H1 (cell line): Measurements from ENCODE around the gene SLMAP. TPM values are rescaled to one million over a fixed set of nuclear protein-coding genes. Genes with fewer than 3 reads are reported as not detected.

ENCODE experiments used
- CEBPB ChIP-seq: IDR thresholded peaks from 2 replicates; pipeline ENCODE4 v1.6.1; 2012; ENCODE audit warnings: low read depth, low read length
- HDAC6 ChIP-seq: IDR thresholded peaks from one replicate; pipeline ENCODE4 v1.7.1; 2012; ENCODE audit warnings: low read depth, mild to moderate bottlenecking, inconsistent platforms, low read length, moderate library complexity
- JUN ChIP-seq: IDR thresholded peaks from 2 replicates; pipeline ENCODE4 v1.6.1; 2011; ENCODE audit warnings: low read depth, mild to moderate bottlenecking, improper control_type of control experiment, low read length
- RAD21 ChIP-seq, 2 experiments: IDR thresholded peaks in 1 of 2; conservative IDR thresholded peaks in 1 of 2; 2 replicates each; pipeline ENCODE4 v1.6.1; 2011; ENCODE audit warnings: low read depth in 2 of 2, low read length in 2 of 2, improper control_type of control experiment in 1 of 2, inconsistent platforms in 1 of 2, mild to moderate bottlenecking in 1 of 2, moderate library complexity in 1 of 2
- RBBP5 ChIP-seq: IDR thresholded peaks from 2 replicates; pipeline ENCODE4 v1.7.1; 2012; ENCODE audit warnings: low read depth, mild to moderate bottlenecking, inconsistent platforms, low read length, moderate library complexity, borderline replicate concordance
- RFX5 ChIP-seq: IDR thresholded peaks from 2 replicates; pipeline ENCODE4 v1.6.1; 2011; ENCODE audit warnings: low read depth, low read length, improper control_type of control experiment, borderline replicate concordance
- RXRA ChIP-seq: IDR thresholded peaks from 2 replicates; pipeline ENCODE4 v1.6.1; 2011; ENCODE audit warnings: low read depth, mild to moderate bottlenecking, low read length, moderate library complexity; ENCODE audit not compliant: insufficient read depth
- polyA plus RNA-seq, 7 experiments: library from polyadenylated mRNA; depleted of rRNA in 3 of 7; stranded (reverse) in 5 of 7; unstranded in 2 of 7; fragments of >200 nt in 5 of 7; fragments of 200-250 nt in 2 of 7; gene quantifications; 1 replicate in 5 of 7; 2 replicates in 1 of 7; 4 replicates in 1 of 7; pipeline versions ENCODE4 v1.2.1 to v1.2.3, GENCODE V29; 2011 to 2013; ENCODE audit warnings: missing spikeins in 2 of 7, mixed read lengths in 2 of 7
- total RNA-seq: library from RNA; stranded (reverse); fragmentation: NEBNext Ultra II Directional; extraction: Animal tissue kit (Norgen Biotek cat#: 25700); gene quantifications from 2 replicates; pipeline ENCODE4 v1.2.1, GENCODE V29; 2021
- TF ChIP-seq, protein P1 (sequence below): IDR thresholded peaks from 2 replicates; pipeline ENCODE4 v1.6.1; 2012; ENCODE audit warnings: inconsistent platforms

Gene SLMAP
- total and polyA plus RNA-seq, 2 of the 8 experiments (the other 6 are each of a cell fraction or from before 2014, with no cell fraction given) = 13.6 to 70.4 TPM

GRCh38 chr3:57958642-57959422, 202.7 kb downstream of the SLMAP start (continued):
- no peak for TF ChIP-seq RXRA
- no peak for TF ChIP-seq RFX5
- no peak for TF ChIP-seq HDAC6
- no peak for TF ChIP-seq RAD21 (IDR thresholded peaks at IDR 0.05 in 1 of 2, conservative IDR thresholded peaks at IDR 0.05 in 1 of 2; ENCODE audit: low read depth in 2 of 2, low read length in 2 of 2)
- no peak for TF ChIP-seq RBBP5
- TF ChIP-seq JUN = no peak
- no peak for TF ChIP-seq CEBPB
- TF ChIP-seq, protein P1, sequence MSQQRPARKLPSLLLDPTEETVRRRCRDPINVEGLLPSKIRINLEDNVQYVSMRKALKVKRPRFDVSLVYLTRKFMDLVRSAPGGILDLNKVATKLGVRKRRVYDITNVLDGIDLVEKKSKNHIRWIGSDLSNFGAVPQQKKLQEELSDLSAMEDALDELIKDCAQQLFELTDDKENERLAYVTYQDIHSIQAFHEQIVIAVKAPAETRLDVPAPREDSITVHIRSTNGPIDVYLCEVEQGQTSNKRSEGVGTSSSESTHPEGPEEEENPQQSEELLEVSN = no peak
